ENCODE results near the gene CHRNA10.
"Not testable (repeated sequence)": the region's sequence is repeated elsewhere in the genome, so short reads cannot be mapped to it uniquely, and the experiment has no call there.

CHRNA10 gene

GRCh38 chr11:3664032-3664630 is 7.1 kb downstream of the CHRNA10 start:
- no peak for DNase-seq

GRCh38 chr11:3662856-3663255 is 8.3 kb downstream of the CHRNA10 start:
- DNase-seq = no peak

- no peak for DNase-seq
Observed at GRCh38 chr11:3660960-3661359, 10.2 kb downstream of the CHRNA10 start.

GRCh38 chr11:3659595-3660515 is 11.3 kb downstream of the CHRNA10 start:
- no peak for DNase-seq

DNA sequence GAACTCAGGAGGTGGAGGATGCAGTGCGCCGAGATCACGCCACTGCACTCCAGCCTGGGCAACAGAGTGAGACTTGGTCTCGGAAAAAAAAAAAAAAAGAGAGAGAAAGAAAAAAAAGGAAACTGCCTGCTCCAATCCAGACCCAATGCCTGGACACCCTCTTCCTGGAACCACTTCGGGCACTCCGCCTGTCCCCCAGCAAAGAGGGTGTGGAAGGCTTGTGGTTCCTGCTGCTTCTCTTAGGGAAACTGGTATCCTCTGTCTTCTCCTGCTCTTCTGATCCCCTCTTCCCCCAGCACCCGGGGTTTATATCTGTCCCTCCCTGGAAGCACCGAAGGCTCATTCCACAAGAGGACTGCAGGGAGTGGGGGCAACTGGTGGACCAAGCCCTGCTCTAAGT is 12.9 kb downstream of the CHRNA10 start:
- DNase-seq = no peak

DNA sequence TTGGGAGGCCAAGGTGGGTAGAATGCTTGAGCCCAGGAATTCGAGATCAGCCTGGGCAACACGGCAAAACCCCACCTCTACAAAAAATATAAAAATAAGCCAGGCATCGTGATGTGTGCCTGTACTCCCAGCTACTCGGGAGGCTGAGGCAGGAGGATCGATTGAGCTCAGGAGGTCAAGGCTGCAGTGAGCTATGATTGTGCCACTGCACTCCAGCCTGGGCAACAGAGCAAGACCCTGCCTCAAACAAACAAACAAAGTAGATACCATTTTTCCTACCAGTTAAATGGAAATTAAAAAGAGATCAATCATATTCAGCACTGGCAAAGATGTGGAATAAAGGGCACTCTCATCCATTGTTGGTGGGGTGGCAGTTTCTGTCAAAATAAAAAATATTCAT is 13.9 kb downstream of the CHRNA10 start:
- DNase-seq = not testable (repeated sequence)

DNA sequence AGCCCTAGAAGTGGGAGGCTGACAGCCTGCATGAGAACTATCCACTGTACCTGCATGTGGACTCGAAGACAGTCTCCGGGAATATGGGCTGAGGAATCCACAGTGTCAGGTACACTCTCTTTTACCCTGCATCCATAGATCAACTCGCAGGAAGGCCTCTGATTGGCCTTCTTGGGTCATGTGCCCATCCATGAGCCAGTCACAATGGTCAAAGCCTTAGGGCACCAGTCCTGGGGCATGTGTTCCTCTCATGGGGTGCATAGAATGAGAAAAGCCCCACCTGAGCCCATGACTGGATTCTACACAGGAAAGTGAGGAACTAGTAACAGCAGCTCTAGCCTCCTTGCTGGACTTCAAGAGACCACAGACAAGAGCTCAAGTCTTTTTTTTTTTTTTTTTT is 15.6 kb downstream of the CHRNA10 start:
- DNase-seq = no peak

DNA sequence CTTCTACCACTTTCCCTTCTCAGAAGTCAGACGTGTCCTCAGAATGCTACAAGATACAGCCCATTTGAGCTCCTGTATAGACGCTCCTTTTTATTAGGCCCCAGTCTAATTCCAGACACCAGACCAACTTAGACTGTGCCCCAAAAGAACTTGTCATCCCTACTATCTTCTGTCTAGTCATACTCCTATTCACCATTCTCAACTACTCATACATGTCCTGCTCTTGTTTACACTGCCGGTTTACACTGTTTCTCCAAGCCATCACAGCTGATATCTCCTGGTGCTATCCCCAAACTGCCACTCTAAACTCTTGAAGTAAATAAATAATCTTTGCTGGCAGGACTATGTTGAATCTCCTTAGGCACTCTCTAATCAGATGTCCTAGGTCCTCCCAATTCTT is 18.7 kb downstream of the CHRNA10 start:
- not testable (repeated sequence) for DNase-seq

DNA sequence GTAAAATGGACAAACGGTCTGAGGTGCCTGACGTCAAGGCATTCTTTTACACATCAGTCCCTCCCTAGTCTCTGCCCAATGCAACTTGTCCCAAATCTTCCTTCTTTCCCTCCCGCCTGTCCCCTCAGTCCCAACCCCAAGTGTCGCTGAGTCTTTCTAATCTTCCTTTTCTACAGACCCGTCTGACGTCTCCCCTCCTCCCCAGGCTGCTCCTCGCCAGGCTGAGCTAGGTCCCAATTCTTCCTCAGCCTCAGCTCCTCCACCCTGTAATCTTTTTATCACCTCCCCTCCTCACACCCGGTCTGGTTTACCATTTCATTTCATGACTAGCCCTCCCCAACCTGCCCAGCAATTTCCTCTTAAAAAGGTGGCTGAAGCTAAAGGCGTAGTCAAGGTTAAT is 21.8 kb downstream of the CHRNA10 start:
- DNase-seq = not testable (repeated sequence)

GRCh38 chr11:3648843-3649242 is 22.3 kb downstream of the CHRNA10 start:
- not testable (repeated sequence) for DNase-seq

GRCh38 chr11:3645552-3645951 is 25.6 kb downstream of the CHRNA10 start:
- no peak for DNase-seq

DNA sequence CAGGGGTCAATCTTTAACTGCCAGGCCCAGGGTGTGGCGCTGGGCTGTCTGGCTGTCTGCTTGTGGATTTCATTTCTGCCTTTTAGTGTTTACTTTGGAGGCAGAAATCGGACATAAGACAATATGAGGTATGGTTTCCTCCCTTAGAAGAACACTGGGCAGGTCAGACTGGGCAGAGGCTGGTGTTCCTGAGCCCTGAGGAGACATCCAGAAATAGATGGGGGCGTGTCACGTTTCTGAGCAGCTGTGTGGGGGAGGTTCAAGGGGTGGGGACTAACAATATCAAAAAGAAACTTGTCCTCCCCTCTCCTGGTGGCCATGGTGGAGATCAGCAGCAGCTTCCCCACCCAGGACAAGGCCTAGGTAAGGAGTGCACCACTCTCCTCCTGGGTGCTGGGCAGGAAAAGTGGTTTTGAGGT is 26.4 kb downstream of the CHRNA10 start, which contains the start of gene ART1:
TSS of gene ART1 (plus strand) at position 312 of the 419 bp plus-strand sequence. CDS start 14,086 bp downstream, outside the sequence.
- no peak for DNase-seq

DNA sequence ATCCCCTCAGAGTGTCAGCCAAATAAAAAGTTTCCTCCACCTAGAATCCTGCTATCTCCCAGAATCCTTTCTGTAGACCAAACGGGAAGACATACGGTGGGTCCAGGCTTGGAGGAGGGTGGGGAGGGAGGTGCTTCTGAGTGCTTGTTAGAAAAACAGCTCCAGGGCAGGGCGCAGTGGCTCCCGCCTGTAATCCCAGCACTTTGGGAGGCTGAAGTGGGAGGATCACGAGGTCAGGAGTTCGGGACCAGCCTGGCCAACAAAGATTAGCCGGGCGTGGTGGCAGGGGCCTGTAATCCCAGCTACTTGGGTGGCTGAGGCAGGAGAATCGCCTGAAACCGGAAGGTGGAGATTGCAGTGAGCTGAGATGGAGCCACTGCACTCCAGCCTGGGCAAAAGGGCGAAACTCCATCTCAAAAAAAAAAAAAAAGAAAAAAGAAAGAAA is 28.1 kb downstream of the CHRNA10 start:
- not testable (repeated sequence) for DNase-seq

DNA sequence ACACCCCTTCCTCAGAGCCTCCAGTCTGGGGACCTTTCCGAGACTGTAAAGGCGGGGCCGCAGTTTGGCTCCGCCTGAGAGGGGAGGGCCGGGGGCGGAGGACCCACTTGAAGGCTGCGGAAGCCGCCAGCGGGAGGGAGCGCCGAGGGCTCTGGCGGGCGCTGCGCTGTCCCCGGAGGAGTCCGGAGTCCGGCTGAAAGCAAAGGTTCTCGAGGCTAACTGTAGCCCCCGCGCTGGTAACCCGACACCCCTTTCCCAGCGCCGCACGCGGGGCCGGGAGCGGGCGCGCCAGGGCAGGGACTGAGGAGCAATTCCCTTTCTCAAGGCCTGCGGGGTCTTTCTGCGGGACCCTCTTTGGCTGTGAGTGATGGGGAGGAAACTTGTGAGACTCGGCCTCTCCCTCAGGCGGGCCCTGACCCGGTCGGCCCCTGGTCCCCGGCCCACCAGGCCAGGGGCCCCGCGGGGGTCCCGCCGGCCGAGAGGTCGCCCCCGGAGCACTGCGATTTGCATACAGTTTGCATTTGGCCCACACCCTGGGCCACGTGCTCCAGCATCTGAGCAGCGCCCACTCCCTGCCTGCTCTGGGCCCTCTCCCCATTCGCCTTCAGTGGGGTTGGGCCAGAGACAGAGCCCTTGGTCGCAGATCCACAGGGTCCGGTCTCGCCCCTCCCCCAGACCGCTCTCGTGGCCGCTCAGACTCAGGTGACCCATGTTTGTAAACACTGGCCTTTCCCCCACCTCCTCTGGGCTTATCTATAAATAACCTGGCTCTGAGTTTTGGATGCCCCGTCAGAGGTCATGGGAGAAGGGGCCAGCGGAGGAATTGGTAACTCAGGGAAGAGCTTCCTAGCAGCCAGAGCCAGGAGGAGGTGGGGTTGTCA is 28.9 kb downstream of the CHRNA10 start:
- no peak for DNase-seq

DNA sequence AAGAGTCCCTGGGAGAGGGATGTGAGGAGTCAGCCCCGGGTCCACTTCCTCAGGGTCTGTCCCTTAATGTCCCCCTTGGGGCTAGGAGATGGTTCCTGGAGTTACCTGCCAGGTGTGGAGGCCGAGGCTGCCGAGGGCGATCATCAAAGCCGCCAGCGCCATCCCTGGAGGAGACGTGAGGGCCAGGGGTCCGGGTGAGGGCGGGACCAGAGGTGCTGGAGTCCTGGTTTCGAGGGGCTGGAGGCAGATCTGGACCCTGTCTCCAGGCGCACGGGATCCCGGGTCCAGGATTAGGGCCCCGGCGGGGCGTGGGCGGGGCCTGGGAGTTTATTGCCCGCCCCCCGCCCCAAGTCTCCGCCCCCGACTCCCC is 29.5 kb downstream of the CHRNA10 start, which contains the start of gene ART5:
TSS of gene ART5 (minus strand) at position 292 of the 370 bp plus-strand sequence. CDS start at position 162, 130 bp downstream.
- no peak for DNase-seq

DNA sequence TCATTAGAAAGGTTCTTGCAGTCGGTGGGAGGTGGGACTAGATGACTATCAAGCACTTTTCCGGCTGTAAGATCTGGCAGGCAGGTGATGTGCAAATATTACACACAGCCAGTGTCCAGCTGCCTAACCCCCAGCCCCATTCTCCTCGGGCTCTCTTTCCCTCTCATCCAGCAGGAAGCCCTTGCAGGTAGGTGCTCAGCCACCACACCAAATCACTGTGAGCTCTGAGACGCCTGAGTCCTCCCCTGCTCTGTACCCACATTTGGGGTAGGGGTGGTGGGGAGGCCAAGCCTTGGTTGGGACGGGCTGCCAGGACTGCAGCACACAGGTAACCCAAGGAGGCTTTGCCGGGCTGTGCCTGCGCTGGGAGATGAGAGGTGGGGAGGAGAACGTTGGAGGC is 30.0 kb downstream of the CHRNA10 start:
- DNase-seq = no peak

GRCh38 chr11:3639841-3640240 is 31.3 kb downstream of the CHRNA10 start:
- DNase-seq = no peak

GRCh38 chr11:3638513-3638912 is 32.7 kb downstream of the CHRNA10 start:
- DNase-seq = no peak

DNA sequence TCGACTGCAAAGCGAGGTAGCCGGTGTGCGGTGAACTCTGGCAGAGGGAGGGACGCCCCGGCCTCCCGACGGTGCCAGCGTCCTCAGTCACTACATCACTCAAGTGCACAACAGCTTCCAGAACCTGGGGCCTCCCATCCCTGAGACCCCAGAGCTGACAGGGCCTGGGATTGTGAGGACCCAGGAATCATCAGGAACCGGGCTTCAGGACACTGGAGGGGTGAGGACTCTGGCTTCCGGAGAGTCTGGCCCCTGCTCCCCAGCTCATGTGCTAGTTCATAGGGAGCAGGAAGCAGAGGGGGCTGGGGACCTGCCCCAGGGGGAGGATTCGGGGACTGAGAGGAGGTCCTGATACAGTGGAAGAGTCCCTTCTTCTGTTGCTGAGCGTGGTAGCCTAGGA is 34.0 kb downstream of the CHRNA10 start:
- no peak for DNase-seq

DNA sequence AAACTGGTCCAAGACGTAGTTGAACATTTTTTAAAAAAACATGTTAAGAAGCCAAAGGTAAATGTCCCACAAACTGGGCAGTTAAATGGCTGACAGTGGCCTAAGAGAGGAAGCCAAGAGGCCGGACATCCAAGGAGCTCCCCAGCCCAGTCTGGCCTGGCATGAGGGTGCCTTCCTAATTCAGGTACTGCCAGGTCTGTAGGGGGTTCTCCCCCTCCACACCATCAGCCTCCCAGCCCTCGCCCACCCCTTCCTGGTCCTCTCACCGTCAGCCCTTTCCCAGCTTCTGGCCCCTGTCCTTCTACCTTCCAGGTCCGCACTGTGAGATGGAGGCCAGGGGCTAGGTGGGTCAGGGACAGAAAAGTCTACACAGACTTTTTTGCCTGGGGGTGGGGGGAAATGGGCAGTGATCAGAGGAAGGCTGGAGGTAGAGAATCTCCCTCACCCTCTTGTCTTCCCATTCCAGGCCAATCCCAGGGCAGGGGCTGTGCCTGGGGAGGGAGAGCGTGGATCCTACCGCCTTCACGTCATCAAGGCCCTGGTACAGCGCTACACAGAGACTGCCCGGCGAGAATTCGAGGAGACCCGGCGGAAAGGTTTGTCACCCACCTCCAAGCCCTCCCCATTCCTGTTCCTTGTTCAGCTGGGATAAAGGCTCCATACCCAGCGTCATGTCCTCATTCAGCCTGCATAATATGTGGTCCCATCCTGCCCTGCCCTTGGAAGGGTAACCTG is 35.4 kb downstream of the CHRNA10 start:
- no peak for DNase-seq

DNA sequence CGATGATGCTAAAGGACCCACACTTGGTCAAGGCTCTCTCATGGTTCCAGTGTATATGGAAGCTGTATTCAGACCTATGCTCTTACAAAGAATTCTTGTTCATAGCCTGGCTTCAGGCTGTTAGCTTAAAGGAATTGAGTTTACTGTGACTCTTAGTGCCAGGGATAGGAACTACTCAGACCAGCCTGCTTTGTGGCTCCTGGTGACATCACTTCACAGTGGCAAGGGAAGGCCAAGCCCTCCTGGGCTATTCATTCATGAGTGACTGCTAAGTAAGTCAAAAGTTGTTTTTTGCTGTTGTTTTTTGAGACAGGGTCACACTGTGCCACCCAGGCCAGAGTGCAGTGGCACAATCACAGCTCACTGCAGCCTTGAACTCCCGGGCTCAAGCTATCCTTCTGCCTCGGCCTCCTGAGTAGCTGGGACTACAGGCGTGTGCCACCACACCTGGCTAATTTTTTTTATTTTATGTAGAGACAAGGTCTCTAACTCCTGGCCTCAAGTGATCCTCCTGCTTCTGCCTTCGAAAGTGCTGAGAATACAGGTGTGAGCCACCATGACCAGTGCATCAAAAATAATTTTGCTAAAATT is 39.0 kb downstream of the CHRNA10 start:
- DNase-seq = no peak

- no peak for DNase-seq
Observed at GRCh38 chr11:3631331-3631730, 39.9 kb downstream of the CHRNA10 start.

Data from NCI-H1436 treated with DMSO at 0.1 percent for 48 hours (cell line).